DOHH2 (cell line): ENCODE data around the gene CTNNA2.

Experiments
- H3F3A ChIP-seq: fragments of 200-600 bp; sonication (generic), shearing (Covaris generic); 2 replicates; pipeline ENCODE4 v1.6.0; 2016; ENCODE audit warnings: antibody characterized with exemption, mild to moderate bottlenecking; ENCODE audit not compliant: control insufficient read depth, insufficient read depth
- H3K27ac ChIP-seq: fragments of 200-600 bp; sonication (generic); 2 replicates; pipeline ENCODE4 v1.5.1; 2014; ENCODE audit warnings: low read depth, mild to moderate bottlenecking, low read length, moderate library complexity
- H3K27me3 ChIP-seq: fragments of 200-600 bp; sonication (generic); 2 replicates; pipeline ENCODE4 v1.6.1; 2014; ENCODE audit warnings: mild to moderate bottlenecking, low read length, mixed read lengths; ENCODE audit not compliant: control insufficient read depth
- H3K36me3 ChIP-seq: fragments of 200-600 bp; sonication (generic); 2 replicates; pipeline ENCODE4 v1.6.1; 2014; ENCODE audit warnings: mild to moderate bottlenecking, low read length, moderate library complexity, mixed read lengths; ENCODE audit not compliant: control insufficient read depth
- H3K4me1 ChIP-seq: fragments of 200-600 bp; sonication (generic); 2 replicates; pipeline ENCODE4 v1.6.1; 2014; ENCODE audit warnings: mild to moderate bottlenecking, low read length, mixed read lengths; ENCODE audit not compliant: control insufficient read depth
- H3K4me2 ChIP-seq: fragments of 200-600 bp; sonication (generic); 2 replicates; pipeline ENCODE4 v1.6.0; 2014; ENCODE audit warnings: mild to moderate bottlenecking, low read length, moderate library complexity
- H3K4me3 ChIP-seq: fragments of 200-600 bp; sonication (generic); 2 replicates; pipeline ENCODE4 v1.5.1; 2014; ENCODE audit warnings: mild to moderate bottlenecking, low read length, mixed read lengths
- H3K79me2 ChIP-seq: fragments of 200-600 bp; sonication (generic); 2 replicates; pipeline ENCODE4 v1.6.1; 2014; ENCODE audit warnings: mild to moderate bottlenecking, low read length, mixed read lengths; ENCODE audit not compliant: control insufficient read depth
- H3K9me2 ChIP-seq: fragments of 200-600 bp; sonication (generic); replicated peaks from 2 replicates; pipeline ENCODE4 v1.6.1; 2014; ENCODE audit warnings: mild to moderate bottlenecking, low read length, mixed read lengths; ENCODE audit not compliant: control insufficient read depth
- H3K9me3 ChIP-seq: fragments of 200-600 bp; sonication (generic); 2 replicates; pipeline ENCODE4 v1.6.1; 2014; ENCODE audit warnings: antibody characterized with exemption, low read length, mixed read lengths; ENCODE audit not compliant: control insufficient read depth, insufficient read depth
- H4K20me1 ChIP-seq: fragments of 200-600 bp; sonication (generic); 2 replicates; pipeline ENCODE4 v1.6.0; 2014; ENCODE audit warnings: low read depth, mild to moderate bottlenecking, antibody characterized with exemption, low read length, moderate library complexity; ENCODE audit not compliant: control insufficient read depth, insufficient read depth
- CTCF ChIP-seq: fragments of 200-600 bp; sonication (generic); IDR thresholded peaks from one replicate; pipeline ENCODE4 v1.5.1; 2014; ENCODE audit warnings: antibody characterized with exemption, mild to moderate bottlenecking, low read depth, low read length; ENCODE audit not compliant: poor library complexity, severe bottlenecking
- EZH2phosphoT487 ChIP-seq: fragments of 200-600 bp; sonication (generic); IDR thresholded peaks from 2 replicates; pipeline ENCODE4 v1.6.1; 2017; ENCODE audit warnings: borderline replicate concordance, mild to moderate bottlenecking, antibody characterized with exemption, low read length, moderate library complexity, mixed read lengths

The CTNNA2 gene

GRCh38 chr2:79638954-79639353 lies 126.1 kb downstream of the CTNNA2 start:
- H3K36me3 ChIP-seq = no peaks in the 10 kb centered on the region
- no peaks in the 10 kb centered on the region for H4K20me1 ChIP-seq
- H3K4me3 ChIP-seq = no peak overlapping the region
- no peak overlapping the region for H3K4me2 ChIP-seq
- H3K9me3 ChIP-seq = no peaks in the 10 kb centered on the region
- H3K4me1 ChIP-seq = no peaks in the 10 kb centered on the region
- no peaks in the 10 kb centered on the region for H3K79me2 ChIP-seq
- H3F3A ChIP-seq = no peaks in the 10 kb centered on the region
- no peaks in the 10 kb centered on the region for H3K27me3 ChIP-seq
- no peaks in the 10 kb centered on the region for H3K9me2 ChIP-seq
- no peak overlapping the region for H3K27ac ChIP-seq
- TF ChIP-seq CTCF (no peak), EZH2phosphoT487 (no peak)

GRCh38 chr2:79640001-79640400 lies 127.2 kb downstream of the CTNNA2 start:
- Histone ChIP-seq H3K4me3 (no peak overlapping the region), H3K9me3 (no peaks in the 10 kb centered on the region; the same call in 1 of the 2 replicates), H3K79me2 (no peaks in the 10 kb centered on the region), H3K27ac (no peak overlapping the region), H4K20me1 (no peaks in the 10 kb centered on the region), H3K4me1 (no peaks in the 10 kb centered on the region), H3K36me3 (no peaks in the 10 kb centered on the region), H3F3A (no peaks in the 10 kb centered on the region), H3K9me2 (no peaks in the 10 kb centered on the region), H3K4me2 (no peak overlapping the region), H3K27me3 (no peaks in the 10 kb centered on the region)
- no peak for TF ChIP-seq EZH2phosphoT487
- TF ChIP-seq CTCF = no peak

GRCh38 chr2:79649531-79649930 lies 136.7 kb downstream of the CTNNA2 start:
- Histone ChIP-seq H3K9me2 (no peaks in the 10 kb centered on the region), H3K4me2 (no peak overlapping the region), H3K36me3 (no peaks in the 10 kb centered on the region), H3K4me3 (no peak overlapping the region), H3K79me2 (no peaks in the 10 kb centered on the region), H4K20me1 (no peaks in the 10 kb centered on the region), H3K27me3 (no peaks in the 10 kb centered on the region), H3K9me3 (no peaks in the 10 kb centered on the region; the same call in 1 of the 2 replicates), H3F3A (no peaks in the 10 kb centered on the region), H3K27ac (no peak overlapping the region), H3K4me1 (no peaks in the 10 kb centered on the region)
- TF ChIP-seq CTCF = no peak
- TF ChIP-seq EZH2phosphoT487 = no peak

GRCh38 chr2:79660557-79660956 lies 147.7 kb downstream of the CTNNA2 start:
- Histone ChIP-seq H3K4me1 (no peaks in the 10 kb centered on the region), H3K9me2 (no peaks in the 10 kb centered on the region), H3K9me3 (no peaks in the 10 kb centered on the region), H4K20me1 (no peaks in the 10 kb centered on the region), H3K36me3 (no peaks in the 10 kb centered on the region), H3K27ac (no peak overlapping the region), H3F3A (no peaks in the 10 kb centered on the region), H3K79me2 (no peaks in the 10 kb centered on the region), H3K27me3 (no peaks in the 10 kb centered on the region), H3K4me3 (no peak overlapping the region), H3K4me2 (no peak overlapping the region)
- TF ChIP-seq EZH2phosphoT487 (no peak), CTCF (no peak)
